Gastroesophageal sphincter (tissue), 4 donors: ENCODE data around the gene AMBP. TPM values are rescaled to one million over a fixed set of nuclear protein-coding genes. Genes with fewer than 3 reads are reported as not detected.
A peak's percentile ranks its signal among the peaks of the same experiment; 100 is the strongest.

Source experiments
- ATAC-seq: fragments of 150-250 bp; one replicate; pipeline ENCODE4 v1.9.1; 2016; ENCODE audit warnings: mild to moderate bottlenecking, moderate library complexity
- H3K27ac ChIP-seq, 4 donors: fragments of 200-600 bp; sonication (generic) in 3 of 4; 1 replicate in 3 of 4; 2 replicates in 1 of 4; pipeline ENCODE4 v1.5.1; 2016 to 2019
- H3K27me3 ChIP-seq: fragments of 200-600 bp; sonication (generic); one replicate; pipeline ENCODE4 v1.5.1; 2019
- H3K36me3 ChIP-seq, 2 donors: fragments of 200-600 bp; sonication (generic); one replicate each; pipeline ENCODE4 v1.5.1; 2019; ENCODE audit warnings: control low read depth in 1 of 2
- H3K4me1 ChIP-seq, 3 donors: fragments of 200-600 bp; sonication (generic); 1 replicate in 2 of 3; 2 replicates in 1 of 3; pipeline ENCODE4 v1.5.1; 2016 to 2019; ENCODE audit warnings: control low read depth in 2 of 3
- H3K4me3 ChIP-seq, 2 donors: fragments of 200-600 bp; sonication (generic); one replicate each; pipeline ENCODE4 v1.5.1; 2019; ENCODE audit warnings: mild to moderate bottlenecking in 1 of 2, moderate library complexity in 1 of 2
- H3K9me3 ChIP-seq, 3 donors: fragments of 200-600 bp; sonication (generic); one replicate each; pipeline ENCODE4 v1.5.1; 2017 to 2019; ENCODE audit warnings: control low read depth in 2 of 3
- CTCF ChIP-seq, 4 experiments: fragments of 200-600 bp in 2 of 4; fragments of 450-650 bp in 2 of 4; sonication (generic) in 1 of 4; IDR thresholded peaks; one replicate each; pipeline ENCODE4 v1.5.1; 2017 to 2019; ENCODE audit warnings: antibody characterized with exemption in 4 of 4, mild to moderate bottlenecking in 2 of 4, moderate library complexity in 2 of 4
- EP300 ChIP-seq: sonication (generic); formaldehyde crosslinking; IDR thresholded peaks from one replicate; pipeline ENCODE4 v1.6.1; 2017; ENCODE audit warnings: antibody characterized with exemption, mild to moderate bottlenecking
- POLR2A ChIP-seq, 2 donors: fragments of 450-650 bp; IDR thresholded peaks; one replicate each; pipeline ENCODE4 v1.6.1; 2017; ENCODE audit warnings: antibody characterized with exemption in 2 of 2, mild to moderate bottlenecking in 2 of 2, moderate library complexity in 1 of 2
- POLR2AphosphoS5 ChIP-seq: sonication (generic); formaldehyde crosslinking; IDR thresholded peaks from one replicate; pipeline ENCODE4 v1.6.1; 2017; ENCODE audit warnings: antibody characterized with exemption
- WGBS, 2 donors: methylation state at CpG; one replicate each; pipeline ENCODE4 v1.1.5; 2018; ENCODE audit warnings: low coverage in 1 of 2; 5-methylcytosine and 5-hydroxymethylcytosine counted together
- total RNA-seq, 4 donors: library from RNA; depleted of rRNA; stranded (reverse); fragments of >200 nt; gene quantifications; one replicate each; pipeline ENCODE4 v1.1.0, GENCODE V29; 2016

The AMBP gene
- total RNA-seq, 4 donors from 2014 or later: not detected

- H3K4me1 ChIP-seq: peaks cover 0 to 4% (median 0%) of the 10 kb centered on the region in 3 donors
- WGBS, 2 donors: 45 to 64% methylated on average over 3 of the region's 9 CpGs
- H3K9me3 ChIP-seq: no peaks in the 10 kb centered on the region
- TF ChIP-seq POLR2A (IDR thresholded peaks at IDR 0.05): no peak
- TF ChIP-seq EP300: no peak
- no peak for TF ChIP-seq CTCF (IDR thresholded peaks at IDR 0.05)
- TF ChIP-seq POLR2AphosphoS5: no peak
- H3K27ac ChIP-seq: no peak overlapping the region
- no peak overlapping the region for H3K4me3 ChIP-seq
- H3K27me3 ChIP-seq: peaks cover 48% of the 10 kb centered on the region
- H3K36me3 ChIP-seq: no peaks in the 10 kb centered on the region
- no peak for ATAC-seq
Measured at GRCh38 chr9:114119242-114120191, 41.4 kb upstream of the AMBP start.

GRCh38 chr9:114117996-114118830 lies 40.1 kb upstream of the AMBP start:
- 43 to 82% methylated on average over 6 to 8 of the region's 21 CpGs for WGBS, 2 donors
- no peak for ATAC-seq
- peaks cover 58% of the 10 kb centered on the region for H3K27me3 ChIP-seq
- TF ChIP-seq POLR2AphosphoS5 (no peak), POLR2A (IDR thresholded peaks at IDR 0.05) (no peak), CTCF (IDR thresholded peaks at IDR 0.05) (no peak), EP300 (no peak)
- peaks cover 0 to 9% (median 7%) of the 10 kb centered on the region in 3 donors for H3K4me1 ChIP-seq
- no peaks in the 10 kb centered on the region for H3K9me3 ChIP-seq
- no peaks in the 10 kb centered on the region for H3K36me3 ChIP-seq
- H3K27ac ChIP-seq: no peak overlapping the region
- no peak overlapping the region for H3K4me3 ChIP-seq

GRCh38 chr9:114117614-114117995 lies 39.5 kb upstream of the AMBP start:
- no peaks in the 10 kb centered on the region for H3K36me3 ChIP-seq
- peaks cover 0 to 13% (median 9%) of the 10 kb centered on the region in 3 donors for H3K4me1 ChIP-seq
- no peak for ATAC-seq
- 68 to 93% methylated on average over 2 to 3 of the region's 7 CpGs for WGBS, 2 donors
- no peak for TF ChIP-seq POLR2A (IDR thresholded peaks at IDR 0.05)
- TF ChIP-seq CTCF (IDR thresholded peaks at IDR 0.05): no peak
- no peak for TF ChIP-seq EP300
- no peak for TF ChIP-seq POLR2AphosphoS5
- no peak overlapping the region for H3K4me3 ChIP-seq
- no peak overlapping the region for H3K27ac ChIP-seq
- H3K9me3 ChIP-seq: no peaks in the 10 kb centered on the region
- H3K27me3 ChIP-seq: peaks cover 64% of the 10 kb centered on the region

- no peak overlapping the region for H3K27ac ChIP-seq
- H3K9me3 ChIP-seq: no peaks in the 10 kb centered on the region
- no peak overlapping the region for H3K4me3 ChIP-seq
- peak; percentile 15 for ATAC-seq
- TF ChIP-seq POLR2AphosphoS5 (no peak), POLR2A (IDR thresholded peaks at IDR 0.05) (no peak)
- no peaks in the 10 kb centered on the region for H3K36me3 ChIP-seq
- 80 to 90% methylated on average over 4 to 7 of the region's 12 CpGs for WGBS, 2 donors
- peaks cover 66% of the 10 kb centered on the region for H3K27me3 ChIP-seq
- H3K4me1 ChIP-seq: peaks cover 0 to 19% (median 9%) of the 10 kb centered on the region in 3 donors
Measured at GRCh38 chr9:114116126-114116747, 38.1 kb upstream of the AMBP start.

- Histone ChIP-seq H3K9me3 (no peaks in the 10 kb centered on the region), H3K36me3 (no peaks in the 10 kb centered on the region), H3K4me1 (peaks cover 0 to 19% (median 9%) of the 10 kb centered on the region in 3 donors), H3K27me3 (peaks cover 66% of the 10 kb centered on the region), H3K27ac (no peak overlapping the region), H3K4me3 (no peak overlapping the region)
- ATAC-seq: no peak
- no peak for TF ChIP-seq CTCF (IDR thresholded peaks at IDR 0.05)
- no peak for TF ChIP-seq POLR2AphosphoS5
- no peak for TF ChIP-seq POLR2A (IDR thresholded peaks at IDR 0.05)
- no peak for TF ChIP-seq EP300
- 85 to 89% methylated on average over 6 to 7 of the region's 9 CpGs for WGBS, 2 donors
Measured at GRCh38 chr9:114115654-114116125, 37.6 kb upstream of the AMBP start.
